K562 (cell line): ENCODE measurements around the gene ELK4. TPM values are rescaled to one million over a fixed set of nuclear protein-coding genes. Genes with fewer than 3 reads are reported as not detected.

Experiments used
- BRD9 ChIP-seq: fragments of 450-650 bp; IDR thresholded peaks from 2 replicates; pipeline ENCODE4 v1.6.1; 2018; ENCODE audit warnings: low read depth; ENCODE audit not compliant: partially characterized antibody
- CBX1 ChIP-seq: sonication (generic); IDR thresholded peaks from 2 replicates; pipeline ENCODE4 v1.6.1; 2016; ENCODE audit warnings: antibody characterized with exemption, low read depth, mild to moderate bottlenecking
- CBX5 ChIP-seq: IDR thresholded peaks from 2 replicates; pipeline ENCODE4 v1.6.1; 2014; ENCODE audit warnings: low read depth, borderline replicate concordance
- CEBPB ChIP-seq: fragments of 450-650 bp; IDR thresholded peaks from 2 replicates; pipeline ENCODE4 v1.6.1; 2016; ENCODE audit warnings: missing genetic modification characterization, missing compliant biosample characterization
- ELK3 ChIP-seq: fragments of 450-650 bp; formaldehyde crosslinking; IDR thresholded peaks from 2 replicates; pipeline ENCODE4 v1.4.0; 2020; ENCODE audit warnings: mild to moderate bottlenecking
- GATAD2A ChIP-seq: fragments of 450-650 bp; IDR thresholded peaks from 2 replicates; pipeline ENCODE4 v1.6.1; 2017
- HEY1 ChIP-seq: fragments of 250-450 bp; sonication (Bioruptor Pico); IDR thresholded peaks from 2 replicates; pipeline ENCODE4 v1.5.0; 2020; ENCODE audit warnings: mild to moderate bottlenecking, moderate library complexity, borderline replicate concordance
- MAZ ChIP-seq, 2 experiments: fragments of 450-650 bp in 1 of 2; sonication (generic) in 1 of 2; formaldehyde crosslinking; IDR thresholded peaks in 1 of 2; conservative IDR thresholded peaks in 1 of 2; 2 replicates each; pipeline versions ENCODE4 v1.4.0 to v1.5.0; 2020; ENCODE audit warnings: mild to moderate bottlenecking in 1 of 2, missing genetic modification reagents in 1 of 2
- NCOA4 ChIP-seq: fragments of 450-650 bp; IDR thresholded peaks from 2 replicates; pipeline ENCODE4 v1.6.1; 2018; ENCODE audit warnings: mild to moderate bottlenecking; ENCODE audit not compliant: partially characterized antibody
- NELFE ChIP-seq: IDR thresholded peaks from 2 replicates; pipeline ENCODE4 v1.6.1; 2011; ENCODE audit warnings: mild to moderate bottlenecking; ENCODE audit not compliant: insufficient read depth, insufficient read length
- NUFIP1 ChIP-seq: fragments of 450-650 bp; IDR thresholded peaks from 2 replicates; pipeline ENCODE4 v1.6.1; 2018; ENCODE audit not compliant: partially characterized antibody
- PHF20 ChIP-seq: fragments of 450-650 bp; IDR thresholded peaks from 2 replicates; pipeline ENCODE4 v1.6.1; 2018; ENCODE audit not compliant: partially characterized antibody
- RB1 ChIP-seq: fragments of 450-650 bp; IDR thresholded peaks from 2 replicates; pipeline ENCODE4 v1.6.1; 2017; ENCODE audit warnings: low read depth, mild to moderate bottlenecking
- RNF219 ChIP-seq: fragments of 250-450 bp; sonication (Bioruptor Pico); IDR thresholded peaks from 2 replicates; pipeline ENCODE4 v1.5.0; 2022; ENCODE audit warnings: mild to moderate bottlenecking
- SREBF2 ChIP-seq: sonication (generic); formaldehyde crosslinking; IDR thresholded peaks from 2 replicates; pipeline ENCODE4 v1.4.0; 2020; ENCODE audit warnings: mild to moderate bottlenecking, missing genetic modification reagents
- SRSF1 ChIP-seq: fragments of 200-400 bp; formaldehyde crosslinking; IDR thresholded peaks from 2 replicates; pipeline ENCODE4 v1.6.1; 2017; ENCODE audit warnings: mild to moderate bottlenecking, low read depth, low read length, moderate library complexity
- SRSF9 ChIP-seq: fragments of 200-400 bp; formaldehyde crosslinking; IDR thresholded peaks from 2 replicates; pipeline ENCODE4 v1.6.1; 2017; ENCODE audit warnings: low read depth, low read length, borderline replicate concordance
- ZBTB2 ChIP-seq: fragments of 450-650 bp; IDR thresholded peaks from 2 replicates; pipeline ENCODE4 v1.6.1; 2016; ENCODE audit warnings: antibody characterized with exemption
- ZFPM2 ChIP-seq: fragments of 250-450 bp; sonication (Bioruptor Pico); IDR thresholded peaks from 2 replicates; pipeline ENCODE4 v1.5.1; 2022; ENCODE audit warnings: mild to moderate bottlenecking
- ZNF140 ChIP-seq: fragments of 250-450 bp; sonication (Bioruptor Pico); IDR thresholded peaks from 2 replicates; pipeline ENCODE4 v1.8.0; 2021; ENCODE audit warnings: moderate library complexity, mild to moderate bottlenecking, inconsistent platforms
- ZNF280A ChIP-seq: fragments of 450-650 bp; IDR thresholded peaks from 2 replicates; pipeline ENCODE4 v1.6.1; 2018; ENCODE audit warnings: mild to moderate bottlenecking, low read depth; ENCODE audit not compliant: partially characterized antibody
- ZNF445 ChIP-seq: fragments of 250-450 bp; sonication (Bioruptor Pico); IDR thresholded peaks from 2 replicates; pipeline ENCODE4 v1.4.0; 2020; ENCODE audit warnings: low read depth, mild to moderate bottlenecking, moderate library complexity
- ZNF707 ChIP-seq: fragments of 250-450 bp; sonication (Bioruptor Pico); conservative IDR thresholded peaks from 2 replicates; pipeline ENCODE4 v1.8.0; 2022; ENCODE audit warnings: inconsistent platforms, mild to moderate bottlenecking, moderate library complexity
- polyA plus RNA-seq, 8 experiments: library from polyadenylated mRNA; depleted of rRNA in 4 of 8; stranded (reverse) in 5 of 8; unstranded in 3 of 8; fragments of >200 nt; fragmentation: Nextera tagmentation in 2 of 8; fragmentation: Illumina TruSeq in 1 of 8; extraction: Ambion mirVana in 2 of 8; extraction: Trizol in 1 of 8; gene quantifications; 2 replicates each; pipeline versions ENCODE4 v1.2.1 to v1.2.3, GENCODE V29; 2011 to 2014; ENCODE audit warnings: inconsistent platforms in 1 of 8, missing spikeins in 1 of 8
- total RNA-seq, 7 experiments: library from RNA; depleted of rRNA in 6 of 7; stranded (reverse); fragments of >200 nt in 6 of 7; fragmentation: Illumina TruSeq in 2 of 7; extraction: Trizol in 2 of 7; gene quantifications; 2 replicates each; pipeline versions ENCODE4 v1.2.1 to v1.2.3, GENCODE V29; 2011 to 2021; ENCODE audit warnings: low replicate concordance in 1 of 7

The ELK4 gene
- total and polyA plus RNA-seq, 9 of the 15 experiments (the other 6 are each of a cell fraction or from before 2014, with no cell fraction given) = 2.0 to 21.7 (median 9.2) TPM

GRCh38 chr1:205631768-205632668, at the start of gene ELK4 (continued):
- TF ChIP-seq ZNF280A (no peak), RNF219 (no peak), CBX5 (peak; percentile 35; the same call in 1 of the 2 replicates), SRSF1 (no peak), ZFPM2 (CRISPR knock-in tag) (no peak), SREBF2 (no peak), BRD9 (no peak), RB1 (peak; percentile 88), ELK3 (no peak), ZBTB2 (no peak), ZNF707 (CRISPR knock-in tag) (no peak), HEY1 (no peak), NCOA4 (no peak), SRSF9 (no peak), NUFIP1 (no peak), CBX1 (no peak), CEBPB (tag) (no peak), PHF20 (peak; percentile 43), NELFE (peak; percentile 76), ZNF140 (CRISPR knock-in tag) (no peak), GATAD2A (0 out of 2 replicates have a peak, but pooled peaks have one; percentile 37), MAZ (CRISPR knock-in tag; conservative IDR thresholded peaks at IDR 0.05 in 1 of 2, IDR thresholded peaks at IDR 0.05 in 1 of 2) (peak; percentile 93 to 95), ZNF445 (no peak)
